Measurements from ENCODE around the gene AFAP1L1.

- TF ChIP-seq CTCF (IDR thresholded peaks at IDR 0.05), result no peak
- no peak for TF ChIP-seq EP300 (IDR thresholded peaks at IDR 0.05)
- no peak for TF ChIP-seq CHD2 (IDR thresholded peaks at IDR 0.05; ENCODE audit: low read length, partially characterized antibody)
- TF ChIP-seq PBX3 (IDR thresholded peaks at IDR 0.05), result no peak
- no peak for TF ChIP-seq RNF2 (IDR thresholded peaks at IDR 0.05; ENCODE audit: borderline replicate concordance, low read depth)
- TF ChIP-seq POLR2A (IDR thresholded peaks at IDR 0.05; ENCODE audit: low read length), result no peak
- TF ChIP-seq TP53 (CRISPR knock-in tag; IDR thresholded peaks at IDR 0.05), result no peak
- TF ChIP-seq USF2 (IDR thresholded peaks at IDR 0.05), result no peak
- TF ChIP-seq ELK1 (IDR thresholded peaks at IDR 0.05; ENCODE audit: low read depth, low read length), result no peak
- TF ChIP-seq MAX (IDR thresholded peaks at IDR 0.05), result no peak
- no peak for TF ChIP-seq HDAC2 (IDR thresholded peaks at IDR 0.05)
Observed at GRCh38 chr5:149356391-149356790, 84.7 kb downstream of the AFAP1L1 start.
